Measurements from ENCODE around the gene RIMBP2.

Gene RIMBP2

GRCh38 chr12:130468700-130469245 is 247.3 kb downstream of the RIMBP2 start:
- DNase-seq (ENCODE audit: extremely low read depth, low read depth) = no peak
- no peak for TF ChIP-seq CTCF (IDR thresholded peaks at IDR 0.05; ENCODE audit: low read depth, low read length)

- TF ChIP-seq CTCF (IDR thresholded peaks at IDR 0.05; ENCODE audit: low read depth, low read length) = no peak
- DNase-seq (ENCODE audit: extremely low read depth, low read depth) = no peak
These were observed 247.9 kb downstream of the RIMBP2 start for GRCh38 chr12:130468186-130468585.

- DNase-seq (ENCODE audit: extremely low read depth, low read depth) = no peak
- no peak for TF ChIP-seq CTCF (IDR thresholded peaks at IDR 0.05; ENCODE audit: low read depth, low read length)
These were observed 250.5 kb downstream of the RIMBP2 start for GRCh38 chr12:130465626-130466025.

- no peak for TF ChIP-seq CTCF (IDR thresholded peaks at IDR 0.05; ENCODE audit: low read depth, low read length)
- DNase-seq (ENCODE audit: extremely low read depth, low read depth) = no peak
These were observed 251.1 kb downstream of the RIMBP2 start for GRCh38 chr12:130465046-130465445.

GRCh38 chr12:130463818-130464670 is 252.1 kb downstream of the RIMBP2 start:
- TF ChIP-seq CTCF (IDR thresholded peaks at IDR 0.05; ENCODE audit: low read depth, low read length) = no peak
- no peak for DNase-seq (ENCODE audit: extremely low read depth, low read depth)

- no peak for TF ChIP-seq CTCF (IDR thresholded peaks at IDR 0.05; ENCODE audit: low read depth, low read length)
- DNase-seq (ENCODE audit: extremely low read depth, low read depth) = no peak
These were observed 252.8 kb downstream of the RIMBP2 start for GRCh38 chr12:130463275-130463658.

- no peak for DNase-seq (ENCODE audit: extremely low read depth, low read depth)
- TF ChIP-seq CTCF (IDR thresholded peaks at IDR 0.05; ENCODE audit: low read depth, low read length) = no peak
These were observed 253.4 kb downstream of the RIMBP2 start for GRCh38 chr12:130462558-130463274.
